Muscle layer of colon (tissue), 2 donors: ENCODE data around the gene S100A12.

Experiments
- H3K27ac ChIP-seq: one replicate; pipeline ENCODE4 v1.7.0; 2013; ENCODE audit warnings: low read depth, mild to moderate bottlenecking, low read length, moderate library complexity
- H3K27me3 ChIP-seq, 2 donors: one replicate each; pipeline ENCODE4 v1.7.0; 2013; ENCODE audit warnings: low read length in 2 of 2, mild to moderate bottlenecking in 2 of 2; ENCODE audit not compliant: insufficient read depth in 2 of 2, control insufficient read depth in 1 of 2
- H3K36me3 ChIP-seq: one replicate; pipeline ENCODE4 v1.7.0; 2013; ENCODE audit warnings: mild to moderate bottlenecking, low read length; ENCODE audit not compliant: insufficient read depth
- H3K4me1 ChIP-seq: one replicate; pipeline ENCODE4 v1.7.0; 2013; ENCODE audit warnings: mild to moderate bottlenecking, low read length; ENCODE audit not compliant: insufficient read depth
- H3K4me3 ChIP-seq, 2 donors: one replicate each; pipeline ENCODE4 v1.7.0; 2013; ENCODE audit warnings: low read length in 2 of 2, low read depth in 1 of 2, mild to moderate bottlenecking in 1 of 2, moderate library complexity in 1 of 2
- H3K9ac ChIP-seq: one replicate; pipeline ENCODE4 v1.7.0; 2013; ENCODE audit warnings: low read length
- H3K9me3 ChIP-seq: one replicate; pipeline ENCODE4 v1.7.0; 2013; ENCODE audit warnings: mild to moderate bottlenecking, low read length
- donor health status: abdominal sarcoma.
- donor health status: Adenocarcinoma of cecum.

Gene S100A12

DNA sequence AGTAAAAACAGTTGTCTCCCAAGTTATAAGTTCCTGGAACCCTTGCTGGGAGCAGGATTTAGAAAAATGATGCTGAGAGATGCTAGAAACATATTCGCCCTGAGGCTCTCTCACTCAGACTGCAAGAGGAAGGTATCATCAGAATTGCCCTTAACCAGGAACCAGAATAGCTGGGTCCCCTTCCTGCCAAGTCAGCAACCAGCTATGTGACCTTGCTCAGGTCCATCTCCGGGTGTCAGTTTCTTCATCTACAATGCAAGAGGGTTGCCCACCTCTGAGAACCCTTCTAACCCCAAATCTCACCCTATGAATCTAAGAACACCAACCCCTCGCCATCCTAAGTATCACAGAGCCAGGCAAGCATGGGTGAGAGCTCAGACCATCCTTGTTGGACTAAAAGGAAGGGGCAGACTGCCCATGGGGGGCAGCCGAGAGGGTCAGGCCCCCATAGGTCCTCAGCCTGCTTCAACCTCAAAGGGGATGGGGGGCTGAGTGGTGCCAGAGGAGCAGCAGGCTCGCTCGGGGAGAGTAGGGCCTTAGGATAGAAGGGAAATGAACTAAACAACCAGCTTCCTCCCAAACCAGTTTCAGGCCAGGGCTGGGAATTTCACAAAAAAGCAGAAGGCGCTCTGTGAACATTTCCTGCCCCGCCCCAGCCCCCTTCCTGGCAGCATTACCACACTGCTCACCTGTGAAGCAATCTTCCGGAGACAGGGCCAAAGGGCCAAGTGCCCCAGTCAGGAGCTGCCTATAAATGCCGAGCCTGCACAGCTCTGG, 18.2 kb downstream of the S100A12 start:
- no peaks in the 10 kb centered on the region for H3K4me1 ChIP-seq
- H3K9me3 ChIP-seq, result no peaks in the 10 kb centered on the region
- H3K27ac ChIP-seq, result no peak overlapping the region
- no peaks in the 10 kb centered on the region for H3K27me3 ChIP-seq
- H3K4me3 ChIP-seq, result no peak overlapping the region
- H3K9ac ChIP-seq, result no peak overlapping the region
- H3K36me3 ChIP-seq, result no peaks in the 10 kb centered on the region

DNA sequence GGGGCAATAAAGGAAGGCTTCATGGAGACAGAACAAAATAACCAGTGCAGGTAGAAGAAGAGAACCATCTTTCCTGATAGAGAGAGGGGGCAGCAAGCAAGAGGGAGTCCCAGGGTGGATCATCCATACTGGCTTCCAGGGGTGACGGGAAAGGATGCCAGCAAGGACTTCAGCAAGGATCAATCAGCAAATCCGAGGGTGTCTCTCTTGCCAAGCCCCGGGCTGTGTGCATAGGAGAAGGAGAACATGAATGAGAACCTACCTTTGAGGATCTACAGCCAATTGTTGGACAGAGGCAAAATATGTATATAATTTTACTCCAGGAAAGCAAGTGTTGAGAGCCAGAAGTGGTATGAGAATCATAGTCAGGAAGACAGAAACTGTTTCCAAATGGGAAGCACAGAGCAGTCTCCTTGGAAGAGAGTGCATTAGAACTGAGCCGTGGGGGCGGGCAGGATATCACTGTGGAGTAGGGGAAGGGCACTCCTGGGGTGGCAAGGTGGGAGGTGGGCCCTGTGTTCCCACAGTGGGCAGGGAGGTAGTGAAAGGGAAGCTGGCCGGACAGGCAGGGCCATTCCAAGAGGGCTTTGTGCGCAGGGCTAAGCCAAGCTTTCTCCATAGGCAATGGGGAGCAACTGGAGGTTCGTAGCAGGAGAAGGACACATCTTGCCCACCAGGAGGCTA, 18.9 kb downstream of the S100A12 start:
- Histone ChIP-seq H3K27me3 (peaks cover 0 to 2% of the 10 kb centered on the region in 2 donors), H3K9ac (no peak overlapping the region), H3K4me1 (no peaks in the 10 kb centered on the region), H3K9me3 (no peaks in the 10 kb centered on the region), H3K27ac (no peak overlapping the region), H3K36me3 (no peaks in the 10 kb centered on the region), H3K4me3 (no peak overlapping the region)

DNA sequence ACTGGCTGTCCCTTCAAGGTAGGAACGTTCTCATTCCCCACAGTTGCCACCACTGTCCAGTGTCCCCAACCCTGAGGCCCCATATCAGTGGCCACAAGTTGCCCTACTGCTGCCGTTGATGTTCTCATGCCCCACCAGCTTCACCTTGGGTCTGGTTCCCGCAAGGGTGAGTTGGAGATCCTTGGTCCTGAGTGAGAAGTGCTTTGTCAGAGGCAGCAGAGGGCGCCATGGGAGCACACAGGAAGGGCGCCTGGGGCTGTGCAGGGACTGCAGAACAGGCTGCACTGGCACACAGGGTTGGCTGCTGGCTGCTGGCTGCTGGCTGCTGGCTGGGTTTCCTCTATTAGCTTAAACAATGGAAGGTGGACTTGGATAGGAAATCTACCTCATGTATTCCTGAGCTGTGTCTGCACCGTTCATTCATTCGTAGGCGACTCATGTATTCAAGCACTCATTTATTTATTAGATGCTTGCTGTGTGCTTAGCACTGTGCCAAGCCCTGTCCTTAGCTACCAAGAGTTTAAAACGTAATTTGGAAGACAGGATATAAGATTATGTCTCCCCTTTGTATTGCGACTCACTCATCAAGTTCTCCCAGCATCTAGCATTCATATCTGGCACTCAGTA, 19.9 kb downstream of the S100A12 start:
- Histone ChIP-seq H3K9me3 (no peaks in the 10 kb centered on the region), H3K4me1 (no peaks in the 10 kb centered on the region), H3K4me3 (no peak overlapping the region), H3K27me3 (peaks cover 0 to 5% of the 10 kb centered on the region in 2 donors), H3K27ac (no peak overlapping the region), H3K36me3 (no peaks in the 10 kb centered on the region), H3K9ac (no peak overlapping the region)

DNA sequence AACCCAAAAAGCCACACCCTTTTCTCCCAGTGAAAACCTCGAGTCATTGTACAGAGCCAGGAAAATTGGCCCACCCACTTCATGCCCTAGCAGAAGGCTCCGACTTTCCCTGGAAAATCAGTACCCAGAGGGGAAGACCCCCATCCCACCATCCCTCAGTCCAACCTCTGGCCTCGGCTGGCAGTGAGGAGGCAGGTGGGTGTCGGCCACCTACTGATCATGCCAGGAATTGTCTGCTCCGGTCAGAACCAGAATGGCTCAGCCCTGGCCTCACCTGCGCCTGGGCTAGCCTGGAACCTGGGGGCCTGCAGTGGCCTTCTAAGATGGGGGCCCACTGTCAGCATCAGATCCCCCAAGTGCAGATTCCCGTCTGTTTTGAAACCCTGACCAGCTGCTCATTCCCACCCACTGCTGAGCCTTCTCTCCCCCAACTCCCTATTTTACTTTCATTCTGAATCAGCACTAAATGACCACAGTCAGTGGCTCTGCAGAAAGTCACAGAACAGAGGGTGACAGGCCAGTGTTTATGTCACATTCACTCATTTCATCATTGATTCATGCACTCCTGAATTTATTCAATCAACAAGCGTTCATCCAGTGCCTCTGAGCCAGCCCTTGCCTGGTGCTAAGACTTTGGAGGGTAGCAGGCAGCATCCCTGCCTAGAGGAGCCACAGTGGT, 20.8 kb downstream of the S100A12 start:
- Histone ChIP-seq H3K27me3 (peaks cover 0 to 5% of the 10 kb centered on the region in 2 donors), H3K36me3 (no peaks in the 10 kb centered on the region), H3K4me3 (no peak overlapping the region), H3K9ac (no peak overlapping the region), H3K9me3 (no peaks in the 10 kb centered on the region), H3K27ac (no peak overlapping the region), H3K4me1 (no peaks in the 10 kb centered on the region)

DNA sequence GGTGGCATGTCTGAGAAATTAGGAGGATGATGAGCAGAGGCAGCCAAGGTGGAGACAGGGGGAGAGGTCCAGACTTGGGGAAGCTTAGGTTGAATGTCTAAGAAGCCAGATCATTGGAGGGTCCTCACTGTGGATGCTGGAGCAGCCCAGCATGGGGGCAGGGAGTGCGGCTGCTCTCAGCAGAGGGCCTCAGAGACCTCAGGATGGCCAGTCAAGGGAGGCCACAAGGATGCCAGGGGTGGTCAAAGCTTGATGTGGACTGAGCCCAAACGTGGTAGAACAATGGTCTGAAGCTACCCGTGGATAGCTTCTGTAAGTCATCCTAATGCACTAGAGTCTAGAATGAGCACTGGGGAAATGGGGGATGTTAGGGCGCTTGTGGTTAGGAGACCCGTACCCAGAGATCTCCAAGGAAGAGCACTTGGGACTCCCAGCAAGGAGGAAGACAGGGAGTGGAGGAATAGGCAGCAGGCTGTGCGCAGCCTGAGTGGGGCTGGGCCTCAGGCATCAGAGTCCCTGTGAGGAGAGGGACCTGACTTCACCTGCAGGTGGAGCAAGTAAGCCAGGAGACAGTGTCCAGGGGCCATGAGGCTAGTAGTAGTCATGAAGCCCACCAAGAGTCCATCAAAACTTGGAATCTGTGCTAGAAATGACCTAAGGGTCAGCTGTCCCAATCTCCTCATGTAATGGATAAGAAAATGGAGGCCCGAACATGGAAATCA, 22.0 kb downstream of the S100A12 start:
- no peak overlapping the region for H3K4me3 ChIP-seq
- peaks cover 0 to 5% of the 10 kb centered on the region in 2 donors for H3K27me3 ChIP-seq
- no peak overlapping the region for H3K9ac ChIP-seq
- no peaks in the 10 kb centered on the region for H3K9me3 ChIP-seq
- no peaks in the 10 kb centered on the region for H3K36me3 ChIP-seq
- H3K4me1 ChIP-seq, result no peaks in the 10 kb centered on the region
- no peak overlapping the region for H3K27ac ChIP-seq

DNA sequence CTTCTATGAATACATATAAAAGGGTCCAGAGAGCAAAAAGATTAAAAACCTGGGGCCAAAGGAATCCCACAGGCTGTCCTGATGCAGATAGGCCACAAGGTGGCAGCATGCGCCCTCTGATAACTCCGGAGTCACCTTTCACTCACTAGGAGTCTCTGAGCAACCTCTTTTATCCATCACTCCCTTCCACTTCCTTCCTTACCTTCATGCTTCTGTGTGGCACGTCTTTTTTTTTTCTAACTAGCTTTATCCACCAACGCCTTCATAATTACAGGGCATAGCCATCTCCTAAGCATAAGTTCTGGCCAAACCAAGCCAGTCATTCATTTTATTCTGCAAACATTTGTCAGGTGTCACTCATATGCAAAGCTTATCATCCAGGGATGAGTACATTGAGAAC, 22.9 kb downstream of the S100A12 start:
- no peaks in the 10 kb centered on the region for H3K36me3 ChIP-seq
- peaks cover 0 to 5% of the 10 kb centered on the region in 2 donors for H3K27me3 ChIP-seq
- no peaks in the 10 kb centered on the region for H3K9me3 ChIP-seq
- no peak overlapping the region for H3K27ac ChIP-seq
- H3K4me1 ChIP-seq, result no peaks in the 10 kb centered on the region
- H3K4me3 ChIP-seq, result no peak overlapping the region
- H3K9ac ChIP-seq, result no peak overlapping the region

DNA sequence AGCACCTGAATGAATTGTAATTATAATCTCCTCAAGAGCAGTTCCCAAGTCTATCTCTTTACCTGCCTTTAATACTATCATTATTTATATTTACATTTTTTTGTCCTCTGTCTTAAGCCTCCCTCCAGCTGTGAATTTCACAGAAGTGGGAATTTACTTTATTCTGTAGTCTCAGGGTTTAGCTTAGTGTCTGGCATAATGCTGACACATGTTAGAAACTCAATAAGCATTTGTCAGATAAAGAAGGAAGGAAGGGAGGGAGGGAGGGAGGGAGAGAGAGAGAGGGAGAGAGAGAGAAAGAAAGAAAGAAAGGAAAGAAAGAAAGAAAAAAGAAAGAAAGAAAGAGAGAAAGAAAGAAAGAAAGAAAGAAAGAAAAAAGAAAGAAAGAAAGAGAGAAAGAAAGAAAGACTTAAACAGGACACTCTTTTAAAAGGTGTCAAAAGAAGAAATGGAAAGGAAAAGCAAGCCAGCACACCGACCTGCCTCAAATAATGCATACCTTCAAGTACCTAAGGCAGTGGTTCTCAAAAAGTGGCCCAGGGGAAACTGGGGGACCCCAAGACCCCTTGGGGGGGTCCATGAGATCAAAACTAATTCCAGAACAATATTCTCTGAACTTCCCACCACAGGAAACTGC, 25.0 kb downstream of the S100A12 start:
- no peaks in the 10 kb centered on the region for H3K36me3 ChIP-seq
- no peaks in the 10 kb centered on the region for H3K9me3 ChIP-seq
- H3K4me1 ChIP-seq, result no peaks in the 10 kb centered on the region
- H3K27ac ChIP-seq, result no peak overlapping the region
- no peak overlapping the region for H3K9ac ChIP-seq
- H3K27me3 ChIP-seq, result peaks cover 6 to 11% of the 10 kb centered on the region in 2 donors
- H3K4me3 ChIP-seq, result no peak overlapping the region

DNA sequence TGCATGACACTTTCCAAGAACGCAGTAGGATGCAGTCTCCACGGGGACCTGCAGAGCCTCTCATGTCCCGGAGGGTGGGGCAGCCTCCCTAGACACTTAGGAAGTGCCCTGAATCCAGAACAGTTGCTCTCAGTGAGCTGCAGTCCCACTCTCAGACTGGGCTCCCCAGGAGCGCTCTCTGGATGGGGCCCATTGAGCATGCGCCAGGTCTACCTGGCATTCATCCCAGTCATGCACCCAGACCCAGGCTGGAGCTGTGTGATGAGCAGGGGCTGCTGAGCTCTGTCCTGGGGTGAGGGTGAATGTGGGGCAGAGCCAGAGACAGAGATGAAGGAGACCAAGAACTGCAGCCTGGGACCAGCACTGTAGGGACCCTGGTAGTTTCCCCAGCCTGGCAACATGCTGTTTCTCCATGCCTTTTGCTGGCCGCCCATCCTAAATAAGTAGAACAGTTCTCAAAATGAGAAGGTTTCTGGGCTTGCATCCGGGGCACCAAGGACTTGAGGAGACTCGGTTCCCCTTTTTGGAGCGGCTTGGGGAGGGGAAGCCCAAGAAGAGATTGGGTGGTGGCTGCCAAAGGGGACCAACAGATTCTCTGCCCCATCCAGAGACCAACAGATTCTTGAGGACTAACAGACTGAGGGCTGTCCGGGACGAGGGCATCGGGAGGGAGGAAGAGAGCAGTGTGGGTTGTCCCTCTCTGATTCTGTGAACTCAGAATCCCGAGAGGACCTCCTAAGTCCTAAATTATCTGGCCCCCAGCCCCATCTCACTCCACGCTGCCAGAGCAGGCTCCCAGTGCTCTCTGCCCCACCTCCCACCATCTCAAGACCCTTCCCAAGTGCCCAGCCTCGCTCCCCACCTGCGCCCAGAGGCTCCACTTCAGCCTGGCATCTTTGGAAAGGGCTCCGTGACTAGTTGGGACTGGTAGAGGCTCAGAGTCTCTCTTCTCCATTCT, 25.8 kb downstream of the S100A12 start:
- H3K4me3 ChIP-seq, result no peak overlapping the region
- H3K9ac ChIP-seq, result no peak overlapping the region
- H3K27ac ChIP-seq, result no peak overlapping the region
- no peaks in the 10 kb centered on the region for H3K4me1 ChIP-seq
- peaks cover 6 to 13% of the 10 kb centered on the region in 2 donors for H3K27me3 ChIP-seq
- H3K36me3 ChIP-seq, result no peaks in the 10 kb centered on the region
- no peaks in the 10 kb centered on the region for H3K9me3 ChIP-seq

DNA sequence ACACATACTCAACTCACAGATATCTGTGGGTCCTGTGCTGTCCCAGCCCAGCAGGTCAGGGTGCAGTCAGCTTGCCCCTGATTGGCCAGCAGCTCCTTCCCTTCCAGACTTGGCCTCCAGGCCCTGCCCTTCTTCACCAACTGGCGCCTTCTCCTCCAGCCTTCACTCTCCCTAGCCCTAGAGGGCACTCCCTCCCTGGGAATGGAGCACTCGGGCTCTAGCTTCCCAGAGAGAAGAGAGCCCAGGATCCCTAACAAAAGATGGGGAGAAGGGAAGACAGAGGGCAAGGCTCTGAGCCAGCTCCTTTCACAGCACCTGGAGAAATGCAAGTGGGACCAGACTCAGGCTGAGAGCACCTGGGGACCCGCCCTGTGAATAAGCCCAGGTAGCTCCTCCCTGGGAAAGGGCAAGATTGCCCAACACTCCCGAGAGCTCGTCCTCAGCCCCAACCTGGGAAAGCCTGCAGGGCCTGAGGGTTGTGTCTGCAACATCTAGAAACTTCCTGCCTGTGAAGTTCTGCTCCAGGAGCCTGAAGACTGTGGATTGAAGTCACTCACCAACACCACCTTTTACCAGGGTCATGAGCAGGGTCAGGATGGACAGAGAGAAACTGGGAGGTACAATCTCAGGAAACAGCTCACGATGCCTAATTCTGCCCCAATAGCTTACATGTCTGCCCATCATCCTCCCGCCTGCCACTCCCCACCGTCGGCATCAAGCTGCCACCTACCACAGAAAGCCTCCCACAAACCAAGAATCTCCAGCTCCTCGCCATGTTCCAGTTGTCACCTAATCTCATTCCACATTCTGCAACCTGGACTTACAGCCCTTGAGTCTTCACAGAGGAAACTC, 26.7 kb downstream of the S100A12 start, which contains the start of gene PGLYRP4:
Gene PGLYRP4 (minus strand): TSS at position 331 of the 852 bp plus-strand sequence. CDS start 909 bp downstream, outside the sequence.
- Histone ChIP-seq H3K9ac (no peak within 1 kb of the TSS), H3K4me3 (no peak within 1 kb of the TSS), H3K9me3 (no peaks in the 10 kb centered on the region), H3K36me3 (no peaks in the 10 kb centered on the region), H3K4me1 (no peaks in the 10 kb centered on the region), H3K27me3 (peaks cover 6 to 13% of the 10 kb centered on the region in 2 donors), H3K27ac (no peak within 1 kb of the TSS)
